HL-60 (cell line): ENCODE results near the gene RENBP.
A peak's percentile ranks its signal among the peaks of the same experiment; 100 is the strongest.

Experiments
- DNase-seq, 2 experiments: peaks; one replicate each; pipeline ENCODE4 v3.0.0-alpha.2; 2010 to 2020; ENCODE audit warnings: low read depth in 1 of 2, low spot score in 1 of 2
- H3K27ac ChIP-seq: fragments of 250-450 bp; sonication (Bioruptor Pico); replicated peaks from 2 replicates; pipeline ENCODE4 v1.5.1; 2020; ENCODE audit warnings: mild to moderate bottlenecking, moderate library complexity
- H3K27me3 ChIP-seq: fragments of 250-450 bp; sonication (Bioruptor Pico); 2 replicates; pipeline ENCODE4 v1.5.1; 2021; ENCODE audit warnings: mild to moderate bottlenecking, moderate library complexity; ENCODE audit not compliant: insufficient read depth, poor library complexity, severe bottlenecking
- H3K4me3 ChIP-seq: replicated peaks from 2 replicates; pipeline ENCODE4 v1.5.1; 2011; ENCODE audit warnings: mild to moderate bottlenecking, control low read depth, low read length; ENCODE audit not compliant: insufficient read depth
- CTCF ChIP-seq: IDR thresholded peaks from one replicate; pipeline ENCODE4 v1.5.1; 2011; ENCODE audit warnings: low read length, control low read depth, inconsistent platforms; ENCODE audit not compliant: insufficient read depth
- GABPA ChIP-seq: IDR thresholded peaks from 2 replicates; pipeline ENCODE4 v1.6.1; 2012; ENCODE audit warnings: low read depth
- POLR2AphosphoS5 ChIP-seq: IDR thresholded peaks from 2 replicates; pipeline ENCODE4 v1.6.1; 2012; ENCODE audit warnings: low read depth
- REST ChIP-seq: IDR thresholded peaks from 2 replicates; pipeline ENCODE4 v1.6.1; 2012; ENCODE audit warnings: low read depth; ENCODE audit not compliant: insufficient replicate concordance
- SPI1 ChIP-seq: IDR thresholded peaks from 2 replicates; pipeline ENCODE4 v1.6.1; 2012; ENCODE audit warnings: low read depth, mild to moderate bottlenecking, borderline replicate concordance

The RENBP gene

GRCh38 chrX:153937056-153937455 lies 7.4 kb downstream of the RENBP start:
- H3K27me3 ChIP-seq: no peaks in the 10 kb centered on the region

GRCh38 chrX:153935326-153935851 lies 9.1 kb downstream of the RENBP start:
- DNase-seq: no peak
- H3K27me3 ChIP-seq: no peaks in the 10 kb centered on the region
- peak overlapping the region; percentile 44 for H3K4me3 ChIP-seq
- peak overlapping the region; percentile 67 for H3K27ac ChIP-seq
- TF ChIP-seq POLR2AphosphoS5 (no peak), GABPA (no peak), CTCF (no peak), REST (no peak), SPI1 (no peak)

More at GRCh38 chrX:153937056-153937455, 7.4 kb downstream of the RENBP start:
- TF ChIP-seq GABPA (no peak), REST (no peak)
- Histone ChIP-seq H3K27ac (no peak overlapping the region), H3K4me3 (no peak overlapping the region)
- DNase-seq: no peak

- Histone ChIP-seq H3K4me3 (peak within 1 kb of the TSS; percentile 76), H3K27me3 (no peaks in the 10 kb centered on the region), H3K27ac (peak within 1 kb of the TSS; percentile 74)
- TF ChIP-seq SPI1: no peak
- no peak for TF ChIP-seq POLR2AphosphoS5
- TF ChIP-seq GABPA: 0 out of 2 replicates have a peak, but pooled peaks have one; percentile 23
- TF ChIP-seq REST: no peak
- TF ChIP-seq CTCF: no peak
- peak; percentile 50 to 58 for DNase-seq
Measured at GRCh38 chrX:153934762-153935325, 9.6 kb downstream of the RENBP start, which contains the start of gene NAA10. Gene NAA10 (minus strand): TSS chrX:153935037. CDS start chrX:153934904, 133 bp downstream.
